Mesenchymal stem cell (in vitro differentiated cells and primary cell): ENCODE data around the gene MAPK9.

Experiments
- DNase-seq: peaks from one replicate; pipeline ENCODE4 v3.0.0-alpha.2; 2013
- H2AFZ ChIP-seq: one replicate; pipeline ENCODE4 v1.6.1; 2013; ENCODE audit warnings: low read depth, mild to moderate bottlenecking, control low read depth, inconsistent platforms, low read length, moderate library complexity
- H2AK5ac ChIP-seq: 2 replicates; pipeline ENCODE4 v1.6.1; 2013; ENCODE audit warnings: low read length, moderate library complexity, mild to moderate bottlenecking, inconsistent platforms; ENCODE audit not compliant: severe bottlenecking
- H2BK120ac ChIP-seq: one replicate; pipeline ENCODE4 v1.6.1; 2013; ENCODE audit warnings: low read depth, mild to moderate bottlenecking, inconsistent platforms, low read length, moderate library complexity
- H2BK12ac ChIP-seq, 2 experiments: one replicate each; pipeline ENCODE4 v1.6.1; 2013; ENCODE audit warnings: inconsistent platforms in 2 of 2, low read length in 2 of 2, mild to moderate bottlenecking in 2 of 2, moderate library complexity in 2 of 2, control low read depth in 1 of 2
- H2BK15ac ChIP-seq: one replicate; pipeline ENCODE4 v1.6.1; 2013; ENCODE audit warnings: mild to moderate bottlenecking, low read depth, inconsistent platforms; ENCODE audit not compliant: poor library complexity, severe bottlenecking
- H2BK5ac ChIP-seq: 2 replicates; pipeline ENCODE4 v1.6.1; 2013; ENCODE audit warnings: low read depth, mild to moderate bottlenecking, low read length, control low read depth, inconsistent platforms; ENCODE audit not compliant: poor library complexity, severe bottlenecking
- H3K14ac ChIP-seq, 2 experiments: one replicate each; pipeline ENCODE4 v1.6.1; 2013; ENCODE audit warnings: inconsistent platforms in 2 of 2, low read length in 2 of 2, control low read depth in 1 of 2, mild to moderate bottlenecking in 1 of 2, moderate library complexity in 1 of 2
- H3K18ac ChIP-seq, 2 experiments: one replicate each; pipeline ENCODE4 v1.6.1; 2013; ENCODE audit warnings: inconsistent platforms in 2 of 2, low read length in 2 of 2, control low read depth in 1 of 2, low read depth in 1 of 2, mild to moderate bottlenecking in 1 of 2
- H3K23ac ChIP-seq, 2 experiments: one replicate each; pipeline ENCODE4 v1.6.1; 2013; ENCODE audit warnings: inconsistent platforms in 2 of 2, low read length in 2 of 2, mild to moderate bottlenecking in 2 of 2, moderate library complexity in 2 of 2, control low read depth in 1 of 2
- H3K27ac ChIP-seq: 2 replicates; pipeline ENCODE4 v1.5.1; 2013; ENCODE audit warnings: mild to moderate bottlenecking, moderate library complexity, low read length, control low read depth, inconsistent platforms; ENCODE audit not compliant: poor library complexity, severe bottlenecking
- H3K27me3 ChIP-seq, 2 experiments: 2 replicates each; pipeline versions ENCODE4 v1.6.1 to v1.7.0; 2013; ENCODE audit warnings: low read length in 2 of 2, mild to moderate bottlenecking in 2 of 2, moderate library complexity in 2 of 2, control low read depth in 1 of 2, inconsistent platforms in 1 of 2; ENCODE audit not compliant: control insufficient read depth in 1 of 2, insufficient read depth in 1 of 2
- H3K36me3 ChIP-seq, 2 experiments: 2 replicates each; pipeline versions ENCODE4 v1.6.1 to v1.7.0; 2013; ENCODE audit warnings: low read length in 2 of 2, control low read depth in 1 of 2, inconsistent platforms in 1 of 2, low read depth in 1 of 2, mild to moderate bottlenecking in 1 of 2; ENCODE audit not compliant: insufficient read depth in 2 of 2, control insufficient read depth in 1 of 2
- H3K4ac ChIP-seq, 2 experiments: one replicate each; pipeline ENCODE4 v1.6.1; 2013; ENCODE audit warnings: inconsistent platforms in 2 of 2, low read length in 2 of 2, mild to moderate bottlenecking in 2 of 2, moderate library complexity in 2 of 2, control low read depth in 1 of 2, low read depth in 1 of 2
- H3K4me1 ChIP-seq: 2 replicates; pipeline ENCODE4 v1.6.1; 2013; ENCODE audit warnings: low read depth, low read length, control low read depth; ENCODE audit not compliant: control insufficient read depth, insufficient read depth
- H3K4me2 ChIP-seq: 2 replicates; pipeline ENCODE4 v1.6.1; 2013; ENCODE audit warnings: low read length, mild to moderate bottlenecking, inconsistent platforms; ENCODE audit not compliant: poor library complexity, severe bottlenecking
- H3K4me3 ChIP-seq, 2 experiments: 2 replicates each; pipeline versions ENCODE4 v1.5.1 to v1.7.0; 2013; ENCODE audit warnings: low read length in 2 of 2, mild to moderate bottlenecking in 2 of 2, control low read depth in 1 of 2, low read depth in 1 of 2; ENCODE audit not compliant: insufficient read depth in 1 of 2
- H3K79me1 ChIP-seq: replicated peaks from 2 replicates; pipeline ENCODE4 v1.6.1; 2013; ENCODE audit warnings: mild to moderate bottlenecking, control low read depth, low read length, inconsistent platforms; ENCODE audit not compliant: poor library complexity, severe bottlenecking
- H3K9ac ChIP-seq: 2 replicates; pipeline ENCODE4 v1.7.0; 2013; ENCODE audit warnings: mild to moderate bottlenecking, low read length, moderate library complexity
- H3K9me3 ChIP-seq: 2 replicates; pipeline ENCODE4 v1.7.0; 2013; ENCODE audit warnings: mild to moderate bottlenecking, low read length; ENCODE audit not compliant: control insufficient read depth
- H4K8ac ChIP-seq: one replicate; pipeline ENCODE4 v1.6.1; 2013; ENCODE audit warnings: inconsistent platforms, mild to moderate bottlenecking, low read length, moderate library complexity
- H4K91ac ChIP-seq: one replicate; pipeline ENCODE4 v1.6.1; 2013; ENCODE audit warnings: mild to moderate bottlenecking, low read length, inconsistent platforms
- WGBS: methylation state at CpG from one replicate; pipeline ENCODE4 v1.1.7; 2013; ENCODE audit warnings: mixed read lengths; 5-methylcytosine and 5-hydroxymethylcytosine counted together

MAPK9 gene

DNA sequence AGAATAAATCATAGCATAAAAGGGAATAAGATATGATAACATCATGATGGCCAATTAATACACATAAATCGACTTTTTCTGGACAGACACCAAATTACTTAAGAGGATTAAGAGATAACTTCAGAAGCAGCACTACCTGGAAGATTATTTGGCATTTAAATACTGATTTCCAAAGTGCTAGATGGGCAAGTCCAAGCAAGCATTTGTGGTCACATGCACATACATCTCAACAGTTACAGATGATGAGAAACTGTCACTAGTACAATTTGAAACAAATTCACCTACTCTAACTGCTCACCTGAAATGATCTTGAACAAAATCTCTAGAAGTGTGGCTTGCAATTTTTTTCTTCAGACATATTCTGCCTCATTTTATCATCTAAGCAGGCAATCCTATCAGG lies 56.0 kb downstream of the MAPK9 start:
- Histone ChIP-seq H3K4me1 (no peaks in the 10 kb centered on the region), H3K27me3 (no peaks in the 10 kb centered on the region), H3K4me3 (no peak overlapping the region), H3K18ac (no peak overlapping the region), H3K23ac (no peak overlapping the region), H2BK15ac (no peak overlapping the region), H2AFZ (no peak overlapping the region), H4K91ac (no peak overlapping the region), H3K4me2 (no peak overlapping the region), H3K9ac (no peak overlapping the region), H3K27ac (no peak overlapping the region), H3K79me1 (peaks cover 1% of the 10 kb centered on the region), H3K9me3 (peaks cover 93% of the 10 kb centered on the region), H2BK12ac (no peak overlapping the region), H3K4ac (no peak overlapping the region), H3K14ac (no peak overlapping the region), H3K36me3 (peaks cover 41 to 86% of the 10 kb centered on the region in 2 experiments), H2BK120ac (no peak overlapping the region), H2AK5ac (no peak overlapping the region), H4K8ac (no peak overlapping the region), H2BK5ac (no peak overlapping the region)
- no peak for DNase-seq
- no CpG with 5 or more reads among the region's 1 CpG for WGBS

DNA sequence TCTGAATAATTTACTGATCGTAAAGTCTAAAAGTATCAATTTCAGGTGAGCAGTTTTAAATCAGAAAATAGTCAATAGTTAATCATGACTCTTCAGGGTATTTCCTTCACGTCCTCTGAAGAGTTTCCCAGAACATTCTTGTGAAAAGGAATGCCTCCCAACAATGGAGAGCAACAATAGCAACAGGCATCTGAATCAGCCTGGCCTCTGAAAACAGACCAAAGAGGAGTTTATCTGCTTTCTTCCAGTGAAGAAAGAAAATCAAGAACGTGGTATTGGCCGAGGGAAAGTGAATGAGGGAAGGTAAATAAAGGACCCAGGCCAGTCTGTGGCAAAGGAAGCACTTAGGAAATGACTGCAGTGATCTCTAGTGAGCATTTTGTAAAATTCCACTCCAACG lies 56.8 kb downstream of the MAPK9 start:
- Histone ChIP-seq H3K36me3 (peaks cover 36 to 81% of the 10 kb centered on the region in 2 experiments), H2AFZ (no peak overlapping the region), H4K91ac (no peak overlapping the region), H2BK5ac (no peak overlapping the region), H2AK5ac (no peak overlapping the region), H3K79me1 (peaks cover 1% of the 10 kb centered on the region), H3K4me1 (no peaks in the 10 kb centered on the region), H3K9ac (no peak overlapping the region), H2BK120ac (no peak overlapping the region), H3K27me3 (no peaks in the 10 kb centered on the region), H2BK12ac (no peak overlapping the region), H3K14ac (no peak overlapping the region), H3K18ac (no peak overlapping the region), H2BK15ac (no peak overlapping the region), H3K4me3 (peak overlapping the region in 1 of 2 experiments; percentile 47), H3K9me3 (peaks cover 93% of the 10 kb centered on the region), H4K8ac (no peak overlapping the region), H3K4ac (no peak overlapping the region), H3K23ac (no peak overlapping the region), H3K27ac (no peak overlapping the region), H3K4me2 (no peak overlapping the region)
- 92% methylated on average over 5 of the region's 5 CpGs for WGBS
- no peak for DNase-seq

GRCh38 chr5:180234271-180234670 lies 57.6 kb downstream of the MAPK9 start:
- Histone ChIP-seq H3K9me3 (peaks cover 93% of the 10 kb centered on the region), H3K9ac (no peak overlapping the region), H3K4me1 (no peaks in the 10 kb centered on the region), H2BK120ac (no peak overlapping the region), H3K36me3 (peaks cover 41 to 73% of the 10 kb centered on the region in 2 experiments), H3K79me1 (peaks cover 1% of the 10 kb centered on the region), H3K4ac (no peak overlapping the region), H2AFZ (no peak overlapping the region), H2BK12ac (no peak overlapping the region), H3K18ac (no peak overlapping the region), H2BK15ac (no peak overlapping the region), H3K23ac (no peak overlapping the region), H3K27ac (no peak overlapping the region), H3K4me3 (no peak overlapping the region), H3K14ac (no peak overlapping the region), H2BK5ac (no peak overlapping the region), H4K91ac (peak overlapping the region; percentile 11), H4K8ac (no peak overlapping the region), H3K27me3 (no peaks in the 10 kb centered on the region), H3K4me2 (no peak overlapping the region), H2AK5ac (no peak overlapping the region)
- WGBS = 99% methylated on average over 13 of the region's 15 CpGs
- DNase-seq = no peak

DNA sequence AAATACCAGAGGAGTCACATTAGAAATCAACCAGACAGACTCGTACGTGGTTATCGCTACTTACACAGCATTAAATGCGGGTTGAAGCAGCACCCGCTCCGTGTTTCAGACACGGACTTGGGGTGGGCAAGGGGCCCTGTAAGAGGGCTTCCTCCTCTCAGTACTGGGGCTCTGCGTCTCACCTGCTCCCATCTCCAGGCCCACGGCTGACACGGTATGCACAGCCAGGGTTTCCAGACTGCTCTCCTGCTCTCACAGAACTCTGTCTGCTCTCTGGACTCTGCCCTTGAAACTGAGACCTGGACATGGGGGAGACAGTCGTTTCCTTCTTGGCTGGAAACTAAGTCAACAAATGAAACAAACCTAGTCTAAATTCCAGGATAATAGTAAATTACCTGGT lies 58.2 kb downstream of the MAPK9 start:
- Histone ChIP-seq H2AK5ac (no peak overlapping the region), H3K4ac (no peak overlapping the region), H3K18ac (no peak overlapping the region), H2BK12ac (no peak overlapping the region), H3K36me3 (peaks cover 39 to 68% of the 10 kb centered on the region in 2 experiments), H4K8ac (no peak overlapping the region), H3K4me2 (no peak overlapping the region), H2BK5ac (no peak overlapping the region), H3K4me3 (peak overlapping the region in 1 of 2 experiments; percentile 23), H2AFZ (no peak overlapping the region), H3K9ac (no peak overlapping the region), H3K14ac (no peak overlapping the region), H3K79me1 (no peaks in the 10 kb centered on the region), H2BK120ac (no peak overlapping the region), H3K23ac (no peak overlapping the region), H2BK15ac (no peak overlapping the region), H3K27ac (no peak overlapping the region), H3K27me3 (no peaks in the 10 kb centered on the region), H4K91ac (no peak overlapping the region), H3K4me1 (no peaks in the 10 kb centered on the region), H3K9me3 (peaks cover 92% of the 10 kb centered on the region)
- WGBS = 95% methylated on average over 10 of the region's 11 CpGs
- DNase-seq = no peak
